ENCODE measurements around the gene DDX5.

The DDX5 gene

DNA sequence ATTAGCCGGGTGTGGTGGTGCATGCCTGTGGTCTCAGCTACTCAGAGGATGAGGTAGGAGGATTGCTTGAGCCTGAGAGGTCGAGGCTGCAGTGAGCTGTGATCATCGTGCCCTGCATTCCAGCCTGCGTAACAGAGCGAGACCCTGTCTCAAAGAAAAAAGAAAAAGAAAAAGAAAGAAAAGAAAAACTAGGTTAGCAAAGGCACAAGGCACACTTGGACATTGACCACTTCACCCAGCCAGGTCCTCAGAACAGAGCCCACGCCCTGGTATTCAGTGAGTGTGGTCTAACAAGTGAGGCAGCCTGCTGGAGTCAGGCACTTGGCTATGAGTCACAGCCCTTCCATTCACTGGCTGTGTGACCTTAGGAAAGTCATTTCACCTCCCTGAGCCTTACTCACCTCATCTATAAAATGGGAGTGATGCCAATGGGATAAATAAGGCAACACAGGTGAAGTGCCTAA lies 46.8 kb downstream of the DDX5 start:
- H3K36me3 ChIP-seq (ENCODE audit: control insufficient read depth in 2 of 2, insufficient read depth in 1 of 2, low read length in 2 of 2), result no peaks in the 10 kb centered on the region
- H3K4me1 ChIP-seq (ENCODE audit: control insufficient read depth, insufficient read depth, low read length), result no peaks in the 10 kb centered on the region
- H3K9me3 ChIP-seq (ENCODE audit: control insufficient read depth, insufficient read depth, low read depth, low read length), result no peaks in the 10 kb centered on the region
- no peak overlapping the region for H3K27ac ChIP-seq (ENCODE audit: extremely low read depth, low read depth, low read length)
- TF ChIP-seq ZNF394 (tag by site-specific recombination; IDR thresholded peaks at IDR 0.05; ENCODE audit: borderline replicate concordance) (no peak), ZNF133 (tag by site-specific recombination; IDR thresholded peaks at IDR 0.05) (no peak), ZEB2 (tag by site-specific recombination; IDR thresholded peaks at IDR 0.05) (no peak), GLI2 (tag by site-specific recombination; IDR thresholded peaks at IDR 0.05; ENCODE audit: borderline replicate concordance, low read depth) (no peak), HOXD13 (CRISPR knock-in tag; IDR thresholded peaks at IDR 0.05; ENCODE audit: borderline replicate concordance) (no peak), ZNF549 (tag by site-specific recombination; IDR thresholded peaks at IDR 0.05) (no peak)
- H3K4me3 ChIP-seq (ENCODE audit: low read depth, low read length), result no peak overlapping the region
- ChIA-PET POLR2A (no interaction called here), CTCF (no interaction called here)

DNA sequence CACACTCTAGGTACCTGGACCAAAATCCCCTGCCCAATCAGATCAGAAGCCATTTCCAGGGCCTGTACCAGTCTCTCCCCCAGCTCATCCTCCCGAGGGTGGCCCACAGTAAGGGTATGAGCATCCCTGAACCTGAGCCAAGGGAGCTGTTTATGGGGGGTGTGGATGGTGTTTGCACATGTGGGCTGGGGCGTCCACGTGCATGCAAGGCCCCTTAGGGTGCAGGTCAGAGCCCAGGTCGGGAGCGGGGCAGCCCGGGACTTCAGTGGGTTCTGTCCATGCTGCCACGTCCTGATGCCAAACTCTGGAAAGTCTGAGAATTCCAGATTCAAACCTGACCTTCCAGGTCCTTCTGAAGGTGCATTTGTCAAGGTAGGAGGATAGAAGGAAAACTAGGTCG lies 47.3 kb downstream of the DDX5 start:
- TF ChIP-seq, protein P1, sequence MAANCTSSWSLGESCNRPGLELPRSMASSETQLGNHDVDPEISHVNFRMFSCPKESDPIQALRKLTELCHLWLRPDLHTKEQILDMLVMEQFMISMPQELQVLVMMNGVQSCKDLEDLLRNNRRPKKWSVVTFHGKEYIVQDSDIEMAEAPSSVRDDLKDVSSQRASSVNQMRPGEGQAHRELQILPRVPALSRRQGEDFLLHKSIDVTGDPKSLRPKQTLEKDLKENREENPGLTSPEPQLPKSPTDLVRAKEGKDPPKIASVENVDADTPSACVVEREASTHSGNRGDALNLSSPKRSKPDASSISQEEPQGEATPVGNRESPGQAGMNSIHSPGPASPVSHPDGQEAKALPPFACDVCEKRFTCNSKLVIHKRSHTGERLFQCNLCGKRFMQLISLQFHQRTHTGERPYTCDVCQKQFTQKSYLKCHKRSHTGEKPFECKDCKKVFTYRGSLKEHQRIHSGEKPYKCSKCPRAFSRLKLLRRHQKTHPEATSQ (tag by site-specific recombination; IDR thresholded peaks at IDR 0.05), result no peak
- H3K27ac ChIP-seq (ENCODE audit: extremely low read depth, low read depth, low read length), result no peak overlapping the region
- no peaks in the 10 kb centered on the region for H3K9me3 ChIP-seq (ENCODE audit: control insufficient read depth, insufficient read depth, low read depth, low read length)
- H3K4me3 ChIP-seq (ENCODE audit: low read depth, low read length), result no peak overlapping the region
- no peaks in the 10 kb centered on the region for H3K36me3 ChIP-seq (ENCODE audit: control insufficient read depth in 2 of 2, insufficient read depth in 1 of 2, low read length in 2 of 2)
- POLR2A ChIA-PET, result no interaction called here
- CTCF ChIA-PET, result no interaction called here
- H3K4me1 ChIP-seq (ENCODE audit: control insufficient read depth, insufficient read depth, low read length), result no peaks in the 10 kb centered on the region

DNA sequence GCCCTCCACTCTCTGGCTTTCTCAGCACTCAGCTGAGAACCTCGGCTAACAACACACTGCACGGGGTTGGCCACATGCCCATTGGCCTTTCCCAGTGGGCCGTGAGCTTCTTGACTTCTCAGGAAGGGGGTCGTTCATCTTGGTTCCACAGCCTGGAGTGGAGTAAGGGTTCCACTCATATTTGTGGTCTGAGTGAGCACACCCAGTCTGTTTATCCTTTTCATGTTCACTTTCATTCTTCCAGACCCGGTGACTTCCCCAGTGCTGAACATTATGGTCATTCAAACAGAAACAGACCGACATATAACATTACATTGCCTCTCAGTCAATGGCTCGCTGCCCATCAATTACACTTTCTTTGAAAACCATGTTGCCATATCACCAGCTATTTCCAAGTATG lies 48.9 kb downstream of the DDX5 start:
- no peaks in the 10 kb centered on the region for H3K36me3 ChIP-seq (ENCODE audit: control insufficient read depth in 2 of 2, insufficient read depth in 1 of 2, low read length in 2 of 2)
- H3K27ac ChIP-seq (ENCODE audit: extremely low read depth, low read depth, low read length), result no peak overlapping the region
- POLR2A ChIA-PET, result interaction anchor here (0.7 kb wide), 1 partner anchor 35 kb away, joined by 3 read pairs; no protein-coding TSS in a partner anchor
- no peak for TF ChIP-seq ZXDB (tag by site-specific recombination; IDR thresholded peaks at IDR 0.05)
- TF ChIP-seq ZFP37 (tag by site-specific recombination; IDR thresholded peaks at IDR 0.05), result no peak
- TF ChIP-seq ZNF624 (tag by site-specific recombination; IDR thresholded peaks at IDR 0.05), result no peak
- no peak for TF ChIP-seq ZNF311 (tag by site-specific recombination; IDR thresholded peaks at IDR 0.05; ENCODE audit: borderline replicate concordance)
- no peak for TF ChIP-seq ZNF600 (tag by site-specific recombination; IDR thresholded peaks at IDR 0.05)
- TF ChIP-seq, protein P2, sequence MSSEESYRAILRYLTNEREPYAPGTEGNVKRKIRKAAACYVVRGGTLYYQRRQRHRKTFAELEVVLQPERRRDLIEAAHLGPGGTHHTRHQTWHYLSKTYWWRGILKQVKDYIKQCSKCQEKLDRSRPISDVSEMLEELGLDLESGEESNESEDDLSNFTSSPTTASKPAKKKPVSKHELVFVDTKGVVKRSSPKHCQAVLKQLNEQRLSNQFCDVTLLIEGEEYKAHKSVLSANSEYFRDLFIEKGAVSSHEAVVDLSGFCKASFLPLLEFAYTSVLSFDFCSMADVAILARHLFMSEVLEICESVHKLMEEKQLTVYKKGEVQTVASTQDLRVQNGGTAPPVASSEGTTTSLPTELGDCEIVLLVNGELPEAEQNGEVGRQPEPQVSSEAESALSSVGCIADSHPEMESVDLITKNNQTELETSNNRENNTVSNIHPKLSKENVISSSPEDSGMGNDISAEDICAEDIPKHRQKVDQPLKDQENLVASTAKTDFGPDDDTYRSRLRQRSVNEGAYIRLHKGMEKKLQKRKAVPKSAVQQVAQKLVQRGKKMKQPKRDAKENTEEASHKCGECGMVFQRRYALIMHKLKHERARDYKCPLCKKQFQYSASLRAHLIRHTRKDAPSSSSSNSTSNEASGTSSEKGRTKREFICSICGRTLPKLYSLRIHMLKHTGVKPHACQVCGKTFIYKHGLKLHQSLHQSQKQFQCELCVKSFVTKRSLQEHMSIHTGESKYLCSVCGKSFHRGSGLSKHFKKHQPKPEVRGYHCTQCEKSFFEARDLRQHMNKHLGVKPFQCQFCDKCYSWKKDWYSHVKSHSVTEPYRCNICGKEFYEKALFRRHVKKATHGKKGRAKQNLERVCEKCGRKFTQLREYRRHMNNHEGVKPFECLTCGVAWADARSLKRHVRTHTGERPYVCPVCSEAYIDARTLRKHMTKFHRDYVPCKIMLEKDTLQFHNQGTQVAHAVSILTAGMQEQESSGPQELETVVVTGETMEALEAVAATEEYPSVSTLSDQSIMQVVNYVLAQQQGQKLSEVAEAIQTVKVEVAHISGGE (tag by site-specific recombination; conservative IDR thresholded peaks at IDR 0.05; ENCODE audit: low read depth), result no peak
- no peak for TF ChIP-seq ZIC2 (tag by site-specific recombination; IDR thresholded peaks at IDR 0.05)
- H3K4me1 ChIP-seq (ENCODE audit: control insufficient read depth, insufficient read depth, low read length), result no peaks in the 10 kb centered on the region
- CTCF ChIA-PET, result interaction anchor here (1.1 to 1.2 kb wide), 2 partner anchors 38 to 136 kb away, joined by 3 to 8 read pairs; no protein-coding TSS in a partner anchor
- no peak overlapping the region for H3K4me3 ChIP-seq (ENCODE audit: low read depth, low read length)
- H3K9me3 ChIP-seq (ENCODE audit: control insufficient read depth, insufficient read depth, low read depth, low read length), result no peaks in the 10 kb centered on the region
